ENCODE results near the gene NRG2. TPM values are rescaled to one million over a fixed set of nuclear protein-coding genes. Genes with fewer than 3 reads are reported as not detected.

Gene NRG2
- total and polyA plus RNA-seq, 3 experiments from 2014 or later, result 0.18 to 0.24 TPM; not detected in 1

- ChIA-PET POLR2A (no interaction called here), CTCF (no interaction called here)
- Mint-ChIP-seq H3K36me3 (no peaks in the 10 kb centered on the region), H3K27ac (no peak overlapping the region), H3K27me3 (peaks cover 18 to 33% of the 10 kb centered on the region in 2 donors), H3K4me3 (no peak overlapping the region), H3K9me3 (no peaks in the 10 kb centered on the region), H3K4me1 (peaks cover 4 to 5% (median 4%) of the 10 kb centered on the region in 3 donors)
- Histone ChIP-seq H3K36me3 (ENCODE audit: insufficient read depth, low read length) (no peaks in the 10 kb centered on the region), H3K27me3 (ENCODE audit: insufficient read depth, low read length, poor library complexity, severe bottlenecking) (peaks cover 7% of the 10 kb centered on the region), H3K27ac (ENCODE audit: low read depth, low read length) (no peak overlapping the region), H3K4me3 (ENCODE audit: low read length) (no peak overlapping the region), H3K4me1 (ENCODE audit: insufficient read depth, low read length) (no peaks in the 10 kb centered on the region), H3K9me3 (ENCODE audit: low read length) (no peaks in the 10 kb centered on the region)
- peak in 1 of 5 donors; percentile 22 for DNase-seq
These were observed 203.2 kb downstream of the NRG2 start for GRCh38 chr5:139839918-139840317.

GRCh38 chr5:139839232-139839815 lies 203.8 kb downstream of the NRG2 start:
- no peaks in the 10 kb centered on the region for H3K4me1 ChIP-seq (ENCODE audit: insufficient read depth, low read length)
- ChIA-PET POLR2A (no interaction called here), CTCF (interaction anchor here (1.2 kb wide), 1 partner anchor 52 kb away, joined by 4 read pairs; no protein-coding TSS in a partner anchor)
- no peaks in the 10 kb centered on the region for H3K9me3 Mint-ChIP-seq
- H3K36me3 ChIP-seq (ENCODE audit: insufficient read depth, low read length), result no peaks in the 10 kb centered on the region
- DNase-seq, result peak in 1 of 5 donors; percentile 19
- H3K27me3 ChIP-seq (ENCODE audit: insufficient read depth, low read length, poor library complexity, severe bottlenecking), result peaks cover 4% of the 10 kb centered on the region
- H3K27ac ChIP-seq (ENCODE audit: low read depth, low read length), result no peak overlapping the region
- H3K27ac Mint-ChIP-seq, result no peak overlapping the region
- H3K4me3 Mint-ChIP-seq, result no peak overlapping the region
- no peaks in the 10 kb centered on the region for H3K9me3 ChIP-seq (ENCODE audit: low read length)
- H3K27me3 Mint-ChIP-seq, result peaks cover 15 to 30% of the 10 kb centered on the region in 2 donors
- H3K36me3 Mint-ChIP-seq, result no peaks in the 10 kb centered on the region
- no peak overlapping the region for H3K4me3 ChIP-seq (ENCODE audit: low read length)
- peaks cover under 1% of the 10 kb centered on the region in 3 donors for H3K4me1 Mint-ChIP-seq

- Histone ChIP-seq H3K27ac (ENCODE audit: low read depth, low read length) (no peak overlapping the region), H3K4me1 (ENCODE audit: insufficient read depth, low read length) (no peaks in the 10 kb centered on the region), H3K36me3 (ENCODE audit: insufficient read depth, low read length) (no peaks in the 10 kb centered on the region), H3K4me3 (ENCODE audit: low read length) (no peak overlapping the region), H3K27me3 (ENCODE audit: insufficient read depth, low read length, poor library complexity, severe bottlenecking) (peaks cover 4% of the 10 kb centered on the region), H3K9me3 (ENCODE audit: low read length) (no peaks in the 10 kb centered on the region)
- Mint-ChIP-seq H3K27ac (no peak overlapping the region), H3K36me3 (no peaks in the 10 kb centered on the region), H3K4me1 (no peaks in the 10 kb centered on the region), H3K9me3 (no peaks in the 10 kb centered on the region), H3K4me3 (no peak overlapping the region), H3K27me3 (peaks cover 19 to 29% of the 10 kb centered on the region in 2 donors)
- CTCF ChIA-PET, result interaction anchor here (1.2 to 1.3 kb wide), 2 partner anchors 50 to 51 kb away, joined by 4 read pairs; no protein-coding TSS in a partner anchor
- POLR2A ChIA-PET, result interaction anchor here (0.5 kb wide), 1 partner anchor 339 kb away, joined by 15 read pairs; no protein-coding TSS in a partner anchor
- DNase-seq, result peak in 1 of 5 donors; percentile 22
These were observed 204.5 kb downstream of the NRG2 start for GRCh38 chr5:139838381-139839197.

GRCh38 chr5:139837711-139838380 lies 205.3 kb downstream of the NRG2 start:
- CTCF ChIA-PET, result interaction anchor here (1.2 to 1.3 kb wide), 2 partner anchors 49 to 51 kb away, joined by 4 read pairs; no protein-coding TSS in a partner anchor
- peaks cover 4% of the 10 kb centered on the region for H3K27me3 ChIP-seq (ENCODE audit: insufficient read depth, low read length, poor library complexity, severe bottlenecking)
- H3K9me3 ChIP-seq (ENCODE audit: low read length), result no peaks in the 10 kb centered on the region
- POLR2A ChIA-PET, result interaction anchor here (0.5 kb wide), 1 partner anchor 340 kb away, joined by 15 read pairs; no protein-coding TSS in a partner anchor
- H3K4me3 ChIP-seq (ENCODE audit: low read length), result no peak overlapping the region
- Mint-ChIP-seq H3K27ac (no peak overlapping the region), H3K36me3 (no peaks in the 10 kb centered on the region), H3K4me3 (no peak overlapping the region), H3K27me3 (peaks cover 23 to 31% of the 10 kb centered on the region in 2 donors), H3K4me1 (no peaks in the 10 kb centered on the region), H3K9me3 (no peaks in the 10 kb centered on the region)
- H3K27ac ChIP-seq (ENCODE audit: low read depth, low read length), result no peak overlapping the region
- H3K36me3 ChIP-seq (ENCODE audit: insufficient read depth, low read length), result no peaks in the 10 kb centered on the region
- peak in 1 of 5 donors; percentile 27 for DNase-seq
- no peaks in the 10 kb centered on the region for H3K4me1 ChIP-seq (ENCODE audit: insufficient read depth, low read length)

GRCh38 chr5:139836469-139837208 lies 206.5 kb downstream of the NRG2 start:
- H3K27me3 ChIP-seq (ENCODE audit: insufficient read depth, low read length, poor library complexity, severe bottlenecking), result no peaks in the 10 kb centered on the region
- Mint-ChIP-seq H3K4me1 (no peaks in the 10 kb centered on the region), H3K9me3 (no peaks in the 10 kb centered on the region), H3K27ac (no peak overlapping the region), H3K4me3 (no peak overlapping the region), H3K36me3 (no peaks in the 10 kb centered on the region), H3K27me3 (peaks cover 23 to 36% of the 10 kb centered on the region in 2 donors)
- POLR2A ChIA-PET, result no interaction called here
- H3K4me1 ChIP-seq (ENCODE audit: insufficient read depth, low read length), result no peaks in the 10 kb centered on the region
- no peak overlapping the region for H3K4me3 ChIP-seq (ENCODE audit: low read length)
- CTCF ChIA-PET, result no interaction called here
- no peaks in the 10 kb centered on the region for H3K36me3 ChIP-seq (ENCODE audit: insufficient read depth, low read length)
- DNase-seq, result peak in 1 of 5 donors; percentile 33
- no peak overlapping the region for H3K27ac ChIP-seq (ENCODE audit: low read depth, low read length)
- no peaks in the 10 kb centered on the region for H3K9me3 ChIP-seq (ENCODE audit: low read length)

GRCh38 chr5:139835656-139836055 lies 207.4 kb downstream of the NRG2 start:
- Histone ChIP-seq H3K27ac (ENCODE audit: low read depth, low read length) (no peak overlapping the region), H3K4me3 (ENCODE audit: low read length) (no peak overlapping the region), H3K9me3 (ENCODE audit: low read length) (no peaks in the 10 kb centered on the region), H3K36me3 (ENCODE audit: insufficient read depth, low read length) (no peaks in the 10 kb centered on the region), H3K4me1 (ENCODE audit: insufficient read depth, low read length) (no peaks in the 10 kb centered on the region), H3K27me3 (ENCODE audit: insufficient read depth, low read length, poor library complexity, severe bottlenecking) (no peaks in the 10 kb centered on the region)
- ChIA-PET POLR2A (no interaction called here), CTCF (no interaction called here)
- H3K27me3 Mint-ChIP-seq, result peaks cover 25 to 39% of the 10 kb centered on the region in 2 donors
- DNase-seq, result peak in 1 of 5 donors; percentile 41
- H3K27ac Mint-ChIP-seq, result no peak overlapping the region
- no peak overlapping the region for H3K4me3 Mint-ChIP-seq
- no peaks in the 10 kb centered on the region for H3K36me3 Mint-ChIP-seq
- H3K9me3 Mint-ChIP-seq, result no peaks in the 10 kb centered on the region
- H3K4me1 Mint-ChIP-seq, result no peaks in the 10 kb centered on the region

GRCh38 chr5:139833525-139833924 lies 209.6 kb downstream of the NRG2 start:
- ChIA-PET CTCF (no interaction called here), POLR2A (no interaction called here)
- Mint-ChIP-seq H3K36me3 (no peaks in the 10 kb centered on the region), H3K27ac (no peak overlapping the region), H3K4me1 (no peaks in the 10 kb centered on the region), H3K9me3 (no peaks in the 10 kb centered on the region), H3K4me3 (no peak overlapping the region), H3K27me3 (peaks cover 25 to 39% of the 10 kb centered on the region in 2 donors)
- Histone ChIP-seq H3K4me1 (ENCODE audit: insufficient read depth, low read length) (no peaks in the 10 kb centered on the region), H3K4me3 (ENCODE audit: low read length) (no peak overlapping the region), H3K27ac (ENCODE audit: low read depth, low read length) (no peak overlapping the region), H3K27me3 (ENCODE audit: insufficient read depth, low read length, poor library complexity, severe bottlenecking) (no peaks in the 10 kb centered on the region), H3K36me3 (ENCODE audit: insufficient read depth, low read length) (no peaks in the 10 kb centered on the region), H3K9me3 (ENCODE audit: low read length) (no peaks in the 10 kb centered on the region)
- DNase-seq, result no peak

Measured in CD8-positive, alpha-beta memory T cell (primary cell).